Endothelial cell of umbilical vein (primary cell): Measurements from ENCODE around the gene NACAD. TPM values are rescaled to one million over a fixed set of nuclear protein-coding genes. Genes with fewer than 3 reads are reported as not detected.

ENCODE experiments used
- BruUV-seq: library from RNA; stranded (reverse); fragments of 400-500 nt; replicated peaks from 2 replicates; lab custom pipeline; 2021; lab: Mats Ljungman, UMichigan
- CTCF ChIA-PET: fragments of 300-600, 350-600 bp; sonication (Branson Sonifier 250); formaldehyde crosslinking; loops from one replicate; lab custom pipeline; 2021; ENCODE audit warnings: antibody characterized with exemption, inconsistent platforms; lab: Charles Lee
- POLR2A ChIA-PET: fragments of 300-600, 350-600 bp; sonication (Branson Sonifier 250); formaldehyde crosslinking; loops from one replicate; lab custom pipeline; 2021; ENCODE audit warnings: antibody characterized with exemption, inconsistent platforms; lab: Charles Lee
- DNase-seq: peaks from one replicate; pipeline ENCODE4 v3.0.0-alpha.2; 2011; ENCODE audit warnings: low read depth, low spot score
- FAIRE-seq: peaks from 2 replicates; lab custom pipeline; 2011; peaks lifted over from hg19 to GRCh38; lab: Jason Lieb, UNC
- H2AFZ ChIP-seq: 2 replicates; pipeline ENCODE4 v1.6.0; 2012; ENCODE audit warnings: low read depth, low read length, control low read depth, inconsistent platforms
- H3K27ac ChIP-seq: 2 replicates; pipeline ENCODE4 v1.5.1; 2011; ENCODE audit warnings: low read depth, mild to moderate bottlenecking, control low read depth, low read length, moderate library complexity; ENCODE audit not compliant: insufficient read depth
- H3K27me3 ChIP-seq, 2 experiments: 2 replicates each; pipeline versions ENCODE4 v1.6.0 to v1.6.1; 2011; ENCODE audit warnings: low read length in 2 of 2, mixed read lengths in 1 of 2; ENCODE audit not compliant: control insufficient read depth in 2 of 2, insufficient read depth in 2 of 2
- H3K36me3 ChIP-seq, 2 experiments: 2 replicates in 1 of 2; 3 replicates in 1 of 2; pipeline ENCODE4 v1.5.1; 2011; ENCODE audit warnings: low read length in 2 of 2, mild to moderate bottlenecking in 1 of 2, moderate library complexity in 1 of 2; ENCODE audit not compliant: control insufficient read depth in 2 of 2, insufficient read depth in 2 of 2; ENCODE audit errors: extremely low read depth in 1 of 2
- H3K4me1 ChIP-seq: 3 replicates; pipeline ENCODE4 v1.5.1; 2011; ENCODE audit warnings: mild to moderate bottlenecking, low read length; ENCODE audit not compliant: control insufficient read depth, insufficient read depth; ENCODE audit errors: extremely low read depth
- H3K4me2 ChIP-seq: 2 replicates; pipeline ENCODE4 v1.6.1; 2011; ENCODE audit warnings: low read length, control low read depth, mixed read lengths; ENCODE audit not compliant: insufficient read depth
- H3K4me3 ChIP-seq, 3 experiments: fragments of 200-600 bp in 1 of 3; sonication (generic), shearing (Covaris generic) in 1 of 3; replicated peaks in 1 of 3; 2 replicates each; pipeline ENCODE4 v1.5.1; 2011 to 2016; ENCODE audit warnings: control low read depth in 3 of 3, low read length in 3 of 3, mild to moderate bottlenecking in 2 of 3, inconsistent platforms in 1 of 3, low read depth in 1 of 3, moderate library complexity in 1 of 3; ENCODE audit not compliant: insufficient read depth in 1 of 3
- H3K79me2 ChIP-seq: 2 replicates; pipeline ENCODE4 v1.6.0; 2012; ENCODE audit warnings: low read length, inconsistent platforms; ENCODE audit not compliant: control insufficient read depth, insufficient read depth
- H3K9ac ChIP-seq: replicated peaks from 2 replicates; pipeline ENCODE3; 2011; ENCODE audit warnings: low read length, control low read depth; ENCODE audit not compliant: insufficient read depth; ENCODE audit errors: extremely low read depth
- H3K9me1 ChIP-seq: replicated peaks from 3 replicates; pipeline ENCODE4 v1.6.0; 2011; ENCODE audit warnings: mild to moderate bottlenecking, low read length; ENCODE audit not compliant: control insufficient read depth, insufficient read depth; ENCODE audit errors: extremely low read depth
- H3K9me3 ChIP-seq: replicated peaks from 2 replicates; pipeline ENCODE4 v1.5.1; 2012; ENCODE audit warnings: low read length, inconsistent platforms; ENCODE audit not compliant: control insufficient read depth, insufficient read depth
- H4K20me1 ChIP-seq: replicated peaks from 2 replicates; pipeline ENCODE3; 2011; ENCODE audit warnings: mild to moderate bottlenecking, low read length; ENCODE audit not compliant: control insufficient read depth, insufficient read depth; ENCODE audit errors: extremely low read depth
- EZH2 ChIP-seq: IDR thresholded peaks from 2 replicates; pipeline ENCODE4 v1.6.1; 2012; ENCODE audit warnings: borderline replicate concordance, low read depth, mild to moderate bottlenecking, moderate library complexity, low read length, inconsistent platforms; ENCODE audit not compliant: severe bottlenecking
- GATA2 ChIP-seq: IDR thresholded peaks from 2 replicates; pipeline ENCODE4 v1.7.0; 2011; ENCODE audit warnings: low read depth, mild to moderate bottlenecking, moderate library complexity, mixed read lengths, low read length; ENCODE audit not compliant: insufficient read length, insufficient read depth
- JUN ChIP-seq: IDR thresholded peaks from 2 replicates; pipeline ENCODE4 v1.6.1; 2011; ENCODE audit warnings: borderline replicate concordance, low read depth; ENCODE audit not compliant: insufficient read length, insufficient read depth
- MYC ChIP-seq: IDR thresholded peaks from one replicate; pipeline ENCODE4 v1.6.1; 2011; ENCODE audit warnings: mild to moderate bottlenecking, low read depth, low read length
- POLR2A ChIP-seq: IDR thresholded peaks from 2 replicates; pipeline ENCODE4 v1.6.1; 2012; ENCODE audit warnings: low read depth, mild to moderate bottlenecking, control low read depth, low read length
- dilution Hi-C: fragments of 300-500 bp; cut with MboI; formaldehyde crosslinking; loops from one replicate; pipeline ENCODE4 v1.15.0; 2019; ENCODE audit warnings: low sequenced_read_pairs; ENCODE audit not compliant: extremely low pct_ligation_motif_present
- intact Hi-C: fragments of 100-400 bp; cut with micrococcal nuclease; formaldehyde crosslinking; loops from one replicate; pipeline ENCODE4 v1.10.0; 2022
- polyA plus RNA-seq, 4 experiments: library from polyadenylated mRNA; depleted of rRNA in 3 of 4; stranded (reverse) in 3 of 4; unstranded in 1 of 4; fragments of >200 nt; gene quantifications; 2 replicates each; pipeline versions ENCODE4 v1.2.1 to v1.2.3, GENCODE V29; 2011 to 2012; ENCODE audit warnings: missing spikeins in 1 of 4
- total RNA-seq: library from RNA; stranded (reverse); gene quantifications from 2 replicates; pipeline ENCODE4 v1.2.3, GENCODE V29; 2021

NACAD gene
- total and polyA plus RNA-seq, 2 donors (not counting 3 experiments of a cell fraction or from before 2014, with no cell fraction given), result 1.4 to 6.6 TPM

DNA sequence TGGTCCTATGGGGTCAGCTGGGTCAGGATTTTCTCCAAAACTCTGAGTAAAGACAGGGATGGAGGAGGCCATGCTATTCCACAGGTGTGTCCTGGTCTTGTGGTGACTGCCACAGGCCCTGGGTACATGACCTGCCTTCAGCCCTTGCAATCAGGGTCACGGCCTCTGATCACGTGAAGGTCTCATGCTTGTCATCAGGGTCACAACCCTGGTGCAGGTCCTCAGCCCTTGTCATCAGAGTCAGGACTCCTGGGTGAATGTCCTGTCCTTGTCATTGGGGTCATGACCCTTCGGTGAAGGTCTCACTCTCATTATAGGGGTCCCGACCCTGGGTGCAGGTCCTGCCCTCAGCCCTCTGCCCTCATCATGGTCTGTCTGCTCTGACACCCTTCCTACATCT lies 44.6 kb upstream of the NACAD start:
- H3K9me1 ChIP-seq, result no peaks in the 10 kb centered on the region
- no peak overlapping the region for H3K9ac ChIP-seq
- H3K27me3 ChIP-seq, result peaks cover 4% of the 10 kb centered on the region in 2 experiments
- no peak overlapping the region for H3K4me2 ChIP-seq
- intact Hi-C loops (no loop called here), dilution Hi-C loops (no loop called here)
- H4K20me1 ChIP-seq, result no peaks in the 10 kb centered on the region
- no peaks in the 10 kb centered on the region for H3K9me3 ChIP-seq
- POLR2A ChIA-PET, result no interaction called here
- no peaks in the 10 kb centered on the region for H3K36me3 ChIP-seq
- FAIRE-seq, result no peak
- no peak for TF ChIP-seq GATA2
- no peak for TF ChIP-seq JUN
- TF ChIP-seq EZH2, result no peak
- no peak for TF ChIP-seq POLR2A
- H3K79me2 ChIP-seq, result no peaks in the 10 kb centered on the region
- no peaks in the 10 kb centered on the region for H3K4me1 ChIP-seq
- CTCF ChIA-PET, result interaction anchor here (0.6 to 9.8 kb wide), 2 partner anchors 28 to 160 kb away, joined by 3 to 585 read pairs; no protein-coding TSS in a partner anchor
- no TSS peak for BruUV-seq
- H3K27ac ChIP-seq, result no peak overlapping the region
- H3K4me3 ChIP-seq, result no peak overlapping the region
- no peak overlapping the region for H2AFZ ChIP-seq
- DNase-seq, result no peak

DNA sequence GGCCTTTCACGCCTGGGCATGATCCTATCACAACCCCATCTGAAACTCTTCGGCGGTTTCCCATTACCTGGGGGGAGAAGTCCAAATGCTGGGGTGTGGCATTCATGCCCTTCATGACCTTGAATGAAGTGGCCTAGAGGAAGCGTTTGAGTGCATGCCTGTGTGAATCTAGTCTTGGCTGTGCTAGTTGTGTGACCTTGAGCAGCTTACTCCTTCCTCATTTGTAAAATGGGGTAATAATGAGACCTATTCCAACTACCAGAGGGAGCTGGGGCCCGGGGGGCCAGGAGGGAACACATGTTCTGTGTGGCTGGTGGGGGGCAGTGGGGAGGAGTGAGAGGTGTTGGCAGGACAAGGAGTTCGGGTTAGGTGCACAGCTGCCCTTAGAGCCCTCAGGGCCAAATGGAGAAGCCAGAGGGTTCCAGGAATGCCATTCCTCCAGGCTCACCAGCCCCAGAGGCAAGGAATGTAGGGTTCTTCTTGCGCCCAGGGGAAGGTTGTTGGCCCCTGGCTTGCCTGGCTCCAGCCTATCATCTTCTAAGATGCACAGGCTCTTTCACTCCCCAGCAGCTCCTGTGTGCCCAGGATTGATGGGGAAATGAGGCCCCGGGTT lies 44.0 kb upstream of the NACAD start:
- no peak for TF ChIP-seq MYC
- ChIA-PET POLR2A (no interaction called here), CTCF (interaction anchor here (9.8 kb wide), 1 partner anchor 159 kb away, joined by 585 read pairs; no protein-coding TSS in a partner anchor)
- H3K27ac ChIP-seq, result no peak overlapping the region
- H3K9ac ChIP-seq, result no peak overlapping the region
- no TSS peak for BruUV-seq
- H3K9me3 ChIP-seq, result no peaks in the 10 kb centered on the region
- H3K9me1 ChIP-seq, result no peaks in the 10 kb centered on the region
- H2AFZ ChIP-seq, result no peak overlapping the region
- no peaks in the 10 kb centered on the region for H4K20me1 ChIP-seq
- FAIRE-seq (no peak), DNase-seq (no peak)
- dilution Hi-C loops (no loop called here), intact Hi-C loops (no loop called here)
- H3K27me3 ChIP-seq, result peaks cover 4% of the 10 kb centered on the region in 2 experiments
- no peaks in the 10 kb centered on the region for H3K79me2 ChIP-seq
- H3K36me3 ChIP-seq, result no peaks in the 10 kb centered on the region
- no peaks in the 10 kb centered on the region for H3K4me1 ChIP-seq
- no peak overlapping the region for H3K4me3 ChIP-seq
- no peak overlapping the region for H3K4me2 ChIP-seq
